H1 (cell line): ENCODE results near the gene PLAC9. TPM values are rescaled to one million over a fixed set of nuclear protein-coding genes. Genes with fewer than 3 reads are reported as not detected.
A peak's percentile ranks its signal among the peaks of the same experiment; 100 is the strongest.

Experiments used
- CTCF ChIA-PET: fragments of 300-600 bp; sonication (Branson Sonifier 250); formaldehyde crosslinking; loops from one replicate; lab custom pipeline; 2021; ENCODE audit not compliant: partially characterized antibody; lab: Charles Lee
- POLR2A ChIA-PET: fragments of 300-600 bp; sonication (Branson Sonifier 250); formaldehyde crosslinking; loops from one replicate; lab custom pipeline; 2021; ENCODE audit warnings: inconsistent platforms; ENCODE audit not compliant: partially characterized antibody; lab: Charles Lee
- DNase-seq, 2 experiments: peaks; one replicate each; pipeline versions ENCODE4 v3.0.0 to v3.0.0-alpha.2; 2010 to 2022; ENCODE audit warnings: low spot score in 2 of 2, low read depth in 1 of 2, mixed read lengths in 1 of 2
- FAIRE-seq: peaks from 2 replicates; lab custom pipeline; 2011; peaks lifted over from hg19 to GRCh38; lab: Jason Lieb, UNC
- H2AFZ ChIP-seq: 2 replicates; pipeline ENCODE4 v1.8.1; 2012; ENCODE audit warnings: low read length, inconsistent platforms
- H2AK5ac ChIP-seq: 2 replicates; pipeline ENCODE4 v1.6.1; 2013; ENCODE audit warnings: low read depth, low read length
- H2BK120ac ChIP-seq: replicated peaks from 2 replicates; pipeline ENCODE3; 2013; ENCODE audit warnings: low read depth, low read length, inconsistent platforms
- H2BK12ac ChIP-seq: 2 replicates; pipeline ENCODE4 v1.6.1; 2013; ENCODE audit warnings: low read depth, low read length
- H2BK15ac ChIP-seq: 2 replicates; pipeline ENCODE4 v1.6.1; 2013; ENCODE audit warnings: low read length
- H2BK20ac ChIP-seq: 2 replicates; pipeline ENCODE4 v1.6.1; 2013; ENCODE audit warnings: low read length
- H2BK5ac ChIP-seq: 2 replicates; pipeline ENCODE4 v1.6.1; 2013; ENCODE audit warnings: low read depth, low read length
- H3K14ac ChIP-seq: 2 replicates; pipeline ENCODE4 v1.6.1; 2013; ENCODE audit warnings: inconsistent platforms; ENCODE audit not compliant: insufficient read length
- H3K18ac ChIP-seq: 2 replicates; pipeline ENCODE4 v1.6.1; 2013; ENCODE audit warnings: low read length; ENCODE audit errors: extremely low read depth
- H3K23ac ChIP-seq: 2 replicates; pipeline ENCODE4 v1.6.1; 2013; ENCODE audit warnings: inconsistent platforms; ENCODE audit not compliant: insufficient read length
- H3K23me2 ChIP-seq: 2 replicates; pipeline ENCODE4 v1.6.1; 2013; ENCODE audit warnings: low read depth, low read length
- H3K27ac ChIP-seq: 2 replicates; pipeline ENCODE4 v1.6.1; 2011; ENCODE audit warnings: low read depth, low read length, inconsistent platforms
- H3K27me3 ChIP-seq, 4 experiments: replicated peaks in 1 of 4; 1 replicate in 1 of 4; 2 replicates in 3 of 4; pipeline versions ENCODE4 v1.6.1 to v1.8.1; 2011 to 2013; ENCODE audit warnings: low read length in 3 of 4, mild to moderate bottlenecking in 3 of 4, inconsistent platforms in 2 of 4, mixed read lengths in 2 of 4, moderate library complexity in 1 of 4; ENCODE audit not compliant: control insufficient read depth in 3 of 4, insufficient read depth in 3 of 4; ENCODE audit errors: extremely low read depth in 1 of 4
- H3K36me3 ChIP-seq, 4 experiments: 2 replicates each; pipeline versions ENCODE4 v1.6.1 to v1.8.1; 2011 to 2013; ENCODE audit warnings: mild to moderate bottlenecking in 4 of 4, low read length in 3 of 4, moderate library complexity in 2 of 4, control low read depth in 1 of 4, inconsistent platforms in 1 of 4; ENCODE audit not compliant: insufficient read depth in 4 of 4, control insufficient read depth in 2 of 4
- H3K4ac ChIP-seq: replicated peaks from 2 replicates; pipeline ENCODE3; 2013; ENCODE audit warnings: low read length, low read depth, mixed read lengths, inconsistent platforms; ENCODE audit not compliant: insufficient read length
- H3K4me1 ChIP-seq, 4 experiments: replicated peaks in 1 of 4; 1 replicate in 1 of 4; 2 replicates in 3 of 4; pipeline versions ENCODE4 v1.6.1 to v1.8.1; 2011 to 2013; ENCODE audit warnings: low read length in 3 of 4, inconsistent platforms in 2 of 4, mixed read lengths in 1 of 4; ENCODE audit not compliant: insufficient read depth in 4 of 4, control insufficient read depth in 3 of 4
- H3K4me2 ChIP-seq, 2 experiments: 2 replicates each; pipeline versions ENCODE4 v1.6.1 to v1.8.1; 2011 to 2013; ENCODE audit warnings: low read depth in 2 of 2, low read length in 2 of 2, control low read depth in 1 of 2, inconsistent platforms in 1 of 2, mild to moderate bottlenecking in 1 of 2; ENCODE audit not compliant: insufficient read depth in 1 of 2
- H3K4me3 ChIP-seq, 4 experiments: fragments of 200-600, 300-600 bp in 1 of 4; sonication (generic), shearing (Covaris generic), sonication (Bioruptor Twin) in 1 of 4; 2 replicates each; pipeline versions ENCODE4 v1.5.1 to v1.8.1; 2011 to 2016; ENCODE audit warnings: low read length in 4 of 4, low read depth in 3 of 4, control low read depth in 2 of 4, inconsistent platforms in 2 of 4, mild to moderate bottlenecking in 2 of 4, mixed read lengths in 1 of 4, moderate library complexity in 1 of 4; ENCODE audit not compliant: insufficient read depth in 2 of 4; ENCODE audit errors: extremely low read depth in 1 of 4
- H3K56ac ChIP-seq: replicated peaks from 2 replicates; pipeline ENCODE3; 2013; ENCODE audit warnings: low read depth, mild to moderate bottlenecking, mixed read lengths, low read length, inconsistent platforms; ENCODE audit not compliant: insufficient read length
- H3K79me1 ChIP-seq: 2 replicates; pipeline ENCODE4 v1.6.1; 2013; ENCODE audit warnings: low read depth, low read length, control low read depth
- H3K79me2 ChIP-seq, 2 experiments: 2 replicates each; pipeline versions ENCODE4 v1.6.1 to v1.8.1; 2012 to 2013; ENCODE audit warnings: low read length in 2 of 2, mild to moderate bottlenecking in 2 of 2, inconsistent platforms in 1 of 2; ENCODE audit not compliant: insufficient read depth in 2 of 2, control insufficient read depth in 1 of 2
- H3K9ac ChIP-seq, 4 experiments: replicated peaks in 1 of 4; 1 replicate in 1 of 4; 2 replicates in 3 of 4; pipeline versions ENCODE4 v1.6.1 to v1.8.1; 2011 to 2013; ENCODE audit warnings: low read depth in 3 of 4, low read length in 3 of 4, control low read depth in 2 of 4, mild to moderate bottlenecking in 2 of 4, moderate library complexity in 2 of 4, inconsistent platforms in 1 of 4; ENCODE audit errors: extremely low read depth in 1 of 4
- H3K9me3 ChIP-seq, 2 experiments: 2 replicates each; pipeline versions ENCODE4 v1.6.1 to v1.8.1; 2012 to 2013; ENCODE audit warnings: mild to moderate bottlenecking in 2 of 2, moderate library complexity in 2 of 2, control low read depth in 1 of 2, inconsistent platforms in 1 of 2, low read depth in 1 of 2, low read length in 1 of 2, mixed read lengths in 1 of 2; ENCODE audit not compliant: insufficient read depth in 2 of 2
- H4K20me1 ChIP-seq, 2 experiments: replicated peaks in 1 of 2; 2 replicates each; pipeline versions ENCODE3 to v1.8.1; 2011 to 2013; ENCODE audit warnings: inconsistent platforms in 2 of 2, low read length in 2 of 2, mild to moderate bottlenecking in 1 of 2; ENCODE audit not compliant: insufficient read depth in 2 of 2, control insufficient read depth in 1 of 2
- H4K5ac ChIP-seq: 2 replicates; pipeline ENCODE4 v1.6.1; 2013; ENCODE audit warnings: low read length, low read depth, mixed read lengths, inconsistent platforms; ENCODE audit not compliant: insufficient read length
- H4K8ac ChIP-seq: 2 replicates; pipeline ENCODE4 v1.8.0; 2013; ENCODE audit warnings: mild to moderate bottlenecking, moderate library complexity, low read length, inconsistent platforms; ENCODE audit not compliant: insufficient read depth; ENCODE audit errors: extremely low read depth
- H4K91ac ChIP-seq: replicated peaks from 2 replicates; pipeline ENCODE3; 2013; ENCODE audit warnings: low read length, mixed read lengths, inconsistent platforms; ENCODE audit not compliant: insufficient read length
- CEBPB ChIP-seq: IDR thresholded peaks from 2 replicates; pipeline ENCODE4 v1.6.1; 2012; ENCODE audit warnings: low read depth, low read length
- CHD2 ChIP-seq: IDR thresholded peaks from 2 replicates; pipeline ENCODE4 v1.6.1; 2012; ENCODE audit warnings: low read length, improper control_type of control experiment
- EGR1 ChIP-seq: IDR thresholded peaks from 2 replicates; pipeline ENCODE4 v1.6.1; 2011; ENCODE audit warnings: low read depth, low read length, borderline replicate concordance
- GTF2F1 ChIP-seq: IDR thresholded peaks from 2 replicates; pipeline ENCODE4 v1.6.1; 2012; ENCODE audit warnings: low read depth, low read length, improper control_type of control experiment, borderline replicate concordance
- JUND ChIP-seq: IDR thresholded peaks from 2 replicates; pipeline ENCODE4 v1.6.1; 2011; ENCODE audit warnings: mild to moderate bottlenecking, improper control_type of control experiment, low read length
- KDM4A ChIP-seq: IDR thresholded peaks from one replicate; pipeline ENCODE4 v1.7.1; 2012; ENCODE audit warnings: low read depth, mild to moderate bottlenecking, moderate library complexity, low read length, inconsistent platforms; ENCODE audit not compliant: severe bottlenecking
- SIX5 ChIP-seq: IDR thresholded peaks from 2 replicates; pipeline ENCODE4 v1.6.1; 2011; ENCODE audit warnings: mild to moderate bottlenecking, low read depth, low read length
- TEAD4 ChIP-seq: IDR thresholded peaks from 2 replicates; pipeline ENCODE4 v1.6.1; 2012; ENCODE audit warnings: low read depth, low read length, inconsistent platforms, mixed read lengths
- ZNF274 ChIP-seq: IDR thresholded peaks from 2 replicates; pipeline ENCODE4 v1.7.0; 2012; ENCODE audit warnings: low read length, borderline replicate concordance; ENCODE audit errors: extremely low read depth
- WGBS, 2 experiments: shearing (Covaris generic) in 1 of 2; methylation state at CpG; one replicate each; pipeline versions ENCODE4 v1.1.6 to v1.1.7; 2013 to 2015; ENCODE audit warnings: low lambda C conversion rate in 2 of 2, mixed read lengths in 2 of 2, inconsistent platforms in 1 of 2, low coverage in 1 of 2, missing lambda C conversion rate in 1 of 2; ENCODE audit not compliant: insufficient replicate concordance in 2 of 2, insufficient coverage in 1 of 2, insufficient read length in 1 of 2; ENCODE audit errors: extremely low coverage in 1 of 2, missing lambda C conversion rate in 1 of 2; 5-methylcytosine and 5-hydroxymethylcytosine counted together
- polyA plus RNA-seq, 7 experiments: library from polyadenylated mRNA; depleted of rRNA in 3 of 7; stranded (reverse) in 5 of 7; unstranded in 2 of 7; fragments of >200 nt in 5 of 7; fragments of 200-250 nt in 2 of 7; gene quantifications; 1 replicate in 5 of 7; 2 replicates in 1 of 7; 4 replicates in 1 of 7; pipeline versions ENCODE4 v1.2.1 to v1.2.3, GENCODE V29; 2011 to 2013; ENCODE audit warnings: missing spikeins in 2 of 7, mixed read lengths in 2 of 7
- total RNA-seq: library from RNA; stranded (reverse); fragmentation: NEBNext Ultra II Directional; extraction: Animal tissue kit (Norgen Biotek cat#: 25700); gene quantifications from 2 replicates; pipeline ENCODE4 v1.2.1, GENCODE V29; 2021
- TF ChIP-seq, protein P1 (sequence below): IDR thresholded peaks from 2 replicates; pipeline ENCODE4 v1.6.1; 2012; ENCODE audit warnings: inconsistent platforms
- TF ChIP-seq, protein P2 (sequence below): IDR thresholded peaks from 2 replicates; pipeline ENCODE4 v1.6.1; 2012; ENCODE audit warnings: low read length, inconsistent platforms
- TF ChIP-seq, protein P3 (sequence below): IDR thresholded peaks from 2 replicates; pipeline ENCODE4 v1.6.1; 2011; ENCODE audit warnings: low read depth, mild to moderate bottlenecking, low read length; ENCODE audit not compliant: insufficient read depth

Gene PLAC9
- total and polyA plus RNA-seq, 2 of the 8 experiments (the other 6 are each of a cell fraction or from before 2014, with no cell fraction given), result 8.4 to 16.7 TPM

DNA sequence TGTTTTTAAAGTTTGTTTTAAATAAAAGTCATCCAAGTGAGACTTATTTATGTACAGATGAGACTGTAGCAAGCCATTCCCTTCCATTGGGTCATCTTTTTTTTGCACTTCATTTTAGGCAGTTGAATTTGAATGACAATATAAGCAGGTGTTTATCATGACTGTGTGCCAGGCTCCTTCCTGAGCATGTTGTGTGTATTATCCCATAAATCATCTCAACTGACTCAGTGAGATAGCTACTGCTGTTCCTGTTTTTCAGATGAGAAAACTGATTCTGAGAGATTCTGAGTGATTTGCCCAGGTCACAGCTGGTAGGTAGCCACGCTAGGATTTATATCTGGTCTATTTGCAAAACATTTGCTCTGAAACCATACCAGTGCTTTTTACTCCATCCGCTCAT lies 42.4 kb upstream of the PLAC9 start:
- Histone ChIP-seq H3K23ac (no peak overlapping the region), H3K4me3 (no peak overlapping the region), H3K14ac (no peak overlapping the region), H3K4ac (no peak overlapping the region), H3K9ac (peak overlapping the region in 1 of 4 experiments; percentile 43; a peak in 1 of 7 replicates), H3K79me2 (no peaks in the 10 kb centered on the region), H4K8ac (no peak overlapping the region), H2BK20ac (no peak overlapping the region), H2BK12ac (no peak overlapping the region), H3K79me1 (no peaks in the 10 kb centered on the region), H2BK5ac (no peak overlapping the region), H3K23me2 (no peaks in the 10 kb centered on the region), H4K5ac (no peak overlapping the region), H2AFZ (no peak overlapping the region), H3K36me3 (peaks cover 0 to 3% (median 1%) of the 10 kb centered on the region in 4 experiments; a peak in 3 of 8 replicates), H3K4me2 (no peak overlapping the region), H2AK5ac (no peak overlapping the region), H3K27ac (no peak overlapping the region), H3K9me3 (no peaks in the 10 kb centered on the region), H3K27me3 (no peaks in the 10 kb centered on the region), H4K20me1 (no peaks in the 10 kb centered on the region), H2BK120ac (no peak overlapping the region), H2BK15ac (no peak overlapping the region), H3K4me1 (no peaks in the 10 kb centered on the region), H3K18ac (no peak overlapping the region), H3K56ac (no peak overlapping the region), H4K91ac (no peak overlapping the region)
- DNase-seq (no peak), FAIRE-seq (no peak)
- POLR2A ChIA-PET, result interaction anchor here (1.0 to 1.6 kb wide), 2 partner anchors 11 to 16 kb away, joined by 4 to 5 read pairs; partner anchors contain the start of gene TMEM254
- CTCF ChIA-PET, result interaction anchor here (2.0 kb wide), 1 partner anchor 32 kb away, joined by 5 read pairs; no protein-coding TSS in a partner anchor
- WGBS, 2 experiments, result 87% methylated on average over 2 of the region's 2 CpGs; no CpG with 5 or more reads in 1 of the 2 experiments
- TF ChIP-seq KDM4A (no peak), CEBPB (no peak), JUND (no peak), TEAD4 (no peak), EGR1 (no peak), CHD2 (no peak), GTF2F1 (no peak), SIX5 (no peak), ZNF274 (no peak)
- TF ChIP-seq, protein P1, sequence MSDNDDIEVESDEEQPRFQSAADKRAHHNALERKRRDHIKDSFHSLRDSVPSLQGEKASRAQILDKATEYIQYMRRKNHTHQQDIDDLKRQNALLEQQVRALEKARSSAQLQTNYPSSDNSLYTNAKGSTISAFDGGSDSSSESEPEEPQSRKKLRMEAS, result no peak
- TF ChIP-seq, protein P2, sequence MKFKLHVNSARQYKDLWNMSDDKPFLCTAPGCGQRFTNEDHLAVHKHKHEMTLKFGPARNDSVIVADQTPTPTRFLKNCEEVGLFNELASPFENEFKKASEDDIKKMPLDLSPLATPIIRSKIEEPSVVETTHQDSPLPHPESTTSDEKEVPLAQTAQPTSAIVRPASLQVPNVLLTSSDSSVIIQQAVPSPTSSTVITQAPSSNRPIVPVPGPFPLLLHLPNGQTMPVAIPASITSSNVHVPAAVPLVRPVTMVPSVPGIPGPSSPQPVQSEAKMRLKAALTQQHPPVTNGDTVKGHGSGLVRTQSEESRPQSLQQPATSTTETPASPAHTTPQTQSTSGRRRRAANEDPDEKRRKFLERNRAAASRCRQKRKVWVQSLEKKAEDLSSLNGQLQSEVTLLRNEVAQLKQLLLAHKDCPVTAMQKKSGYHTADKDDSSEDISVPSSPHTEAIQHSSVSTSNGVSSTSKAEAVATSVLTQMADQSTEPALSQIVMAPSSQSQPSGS, result no peak
- TF ChIP-seq, protein P3, sequence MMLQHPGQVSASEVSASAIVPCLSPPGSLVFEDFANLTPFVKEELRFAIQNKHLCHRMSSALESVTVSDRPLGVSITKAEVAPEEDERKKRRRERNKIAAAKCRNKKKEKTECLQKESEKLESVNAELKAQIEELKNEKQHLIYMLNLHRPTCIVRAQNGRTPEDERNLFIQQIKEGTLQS, result no peak
